Measurements from ENCODE around the gene HAGHL.
"Not testable (repeated sequence)": the region's sequence is repeated elsewhere in the genome, so short reads cannot be mapped to it uniquely, and the experiment has no call there.

HAGHL gene

DNA sequence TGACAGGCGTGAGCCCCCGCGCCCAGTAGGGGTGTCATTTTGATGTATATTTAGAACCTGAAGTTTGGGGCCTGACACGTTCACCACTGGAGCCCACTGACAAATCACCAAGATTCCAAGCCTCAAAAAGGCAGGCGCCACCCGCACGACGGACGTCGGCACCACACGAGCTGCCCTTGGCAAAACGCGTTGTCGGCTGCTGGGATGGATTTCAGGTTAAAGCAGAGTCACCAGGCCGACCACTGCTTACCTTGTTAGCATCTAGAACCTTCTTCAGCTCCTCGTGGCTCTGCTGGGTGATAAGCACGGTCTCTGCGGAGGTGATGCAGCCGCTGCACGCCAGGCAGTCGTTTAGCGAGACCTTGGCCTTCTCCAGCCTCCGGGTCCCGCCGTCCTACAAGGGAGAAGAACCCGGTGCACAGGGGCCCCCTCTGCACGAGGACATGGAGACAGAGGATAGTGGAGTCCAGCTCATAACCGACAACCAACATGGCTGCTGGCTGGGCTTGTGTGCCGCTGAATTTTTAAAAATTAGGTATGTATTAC is 10.1 kb downstream of the HAGHL start:
- no peak for DNase-seq

DNA sequence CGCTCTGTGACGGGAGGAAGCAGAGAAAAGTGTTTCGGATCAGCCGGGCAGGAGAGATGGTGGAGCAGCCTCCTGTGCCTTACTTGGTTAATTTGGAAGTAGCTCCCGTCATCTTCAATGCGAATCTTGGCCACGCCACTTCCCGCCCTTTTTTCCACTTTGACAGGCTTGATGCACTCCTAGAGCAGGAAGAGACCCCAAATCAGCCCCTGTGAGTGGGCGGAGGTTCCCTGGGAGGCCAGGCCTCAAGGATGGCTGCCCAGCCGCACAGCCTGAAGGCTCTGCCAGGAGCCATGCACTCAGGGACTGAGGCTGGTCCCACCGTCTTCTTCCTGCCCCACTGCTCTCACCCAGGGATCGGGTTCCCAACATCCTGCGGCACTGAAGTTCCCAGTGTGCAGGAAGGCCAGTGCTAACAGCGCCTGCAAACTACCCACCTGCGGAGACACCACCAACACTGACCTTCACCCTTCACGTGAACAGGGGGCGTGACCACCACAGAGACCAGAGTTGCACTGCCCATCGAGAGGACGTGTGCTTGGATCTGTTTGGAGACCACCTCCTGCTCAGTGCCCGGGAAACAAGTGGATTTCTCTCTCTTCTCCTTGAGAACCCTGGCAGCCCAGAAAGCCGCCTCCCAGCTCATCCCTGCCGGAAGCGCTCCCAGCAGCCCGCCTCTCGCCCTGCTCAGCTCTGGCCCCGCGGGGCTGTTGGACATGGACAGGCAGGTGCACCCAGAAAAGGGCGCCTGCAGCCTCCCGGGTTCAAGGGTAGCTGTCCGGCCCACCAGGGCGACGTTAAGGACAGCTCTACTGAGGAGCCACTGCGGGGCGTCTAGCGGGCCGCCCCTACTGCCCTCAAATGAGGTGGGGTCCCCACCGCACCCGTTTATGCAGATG is 12.9 kb downstream of the HAGHL start:
- no peak for DNase-seq

DNA sequence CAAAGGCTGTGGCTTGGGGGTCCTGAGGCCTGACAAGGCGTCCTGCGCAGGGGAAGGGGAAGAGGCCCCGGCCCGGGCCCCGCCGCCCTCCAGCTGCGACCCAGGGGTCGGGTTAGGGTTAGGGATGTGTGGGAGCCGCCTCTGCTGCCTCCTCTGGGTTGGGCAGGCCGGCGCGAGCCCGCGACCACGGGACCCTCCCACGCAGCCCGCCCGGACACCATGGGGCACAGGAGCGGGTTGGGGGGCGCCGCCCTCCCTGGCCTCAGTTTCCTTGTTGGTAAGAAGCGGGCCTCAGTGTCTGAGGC is 13.5 kb downstream of the HAGHL start:
- DNase-seq = no peak

DNA sequence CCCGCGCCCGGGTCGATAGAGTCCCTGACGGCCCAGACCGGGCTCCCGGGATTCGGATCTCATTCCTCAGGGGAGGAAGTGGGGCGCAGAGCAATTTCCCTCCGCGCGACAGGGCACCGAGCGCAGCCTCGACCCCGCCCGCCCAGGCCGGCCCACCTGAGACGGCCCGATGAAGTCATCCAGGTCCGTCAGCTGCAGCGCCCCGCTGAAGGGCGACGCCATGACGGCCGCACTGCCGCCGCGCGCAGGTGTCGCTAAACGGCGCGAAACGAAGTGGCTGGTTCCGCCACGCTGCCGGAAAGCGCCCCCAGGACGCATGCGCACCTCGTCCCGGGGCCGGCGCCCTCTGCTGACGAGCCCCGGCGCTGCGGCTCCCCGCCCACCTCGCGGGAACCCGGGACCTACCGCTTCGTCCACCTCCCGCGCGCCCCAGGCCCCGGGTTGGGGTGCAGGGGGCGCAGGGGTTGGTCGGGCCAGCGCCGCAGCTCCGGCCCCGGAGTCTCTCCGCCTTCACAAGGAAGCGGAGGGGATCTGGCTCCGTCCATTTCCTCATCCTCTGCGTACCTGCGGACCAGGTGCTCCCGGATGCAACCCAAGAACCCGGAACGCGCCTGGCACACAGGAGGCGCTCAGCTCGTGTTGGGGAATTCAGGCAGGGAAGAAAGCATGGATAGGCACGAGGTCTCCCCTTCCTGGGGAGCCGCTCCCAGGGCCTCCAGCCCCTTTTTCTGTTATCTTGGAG is 14.0 kb downstream of the HAGHL start, which contains the start of gene CIAO3:
CIAO3 (minus strand) TSS at position 234 of the 742 bp plus-strand sequence; CDS start at position 222, 12 bp downstream.
- peak; percentile 60 for DNase-seq

DNA sequence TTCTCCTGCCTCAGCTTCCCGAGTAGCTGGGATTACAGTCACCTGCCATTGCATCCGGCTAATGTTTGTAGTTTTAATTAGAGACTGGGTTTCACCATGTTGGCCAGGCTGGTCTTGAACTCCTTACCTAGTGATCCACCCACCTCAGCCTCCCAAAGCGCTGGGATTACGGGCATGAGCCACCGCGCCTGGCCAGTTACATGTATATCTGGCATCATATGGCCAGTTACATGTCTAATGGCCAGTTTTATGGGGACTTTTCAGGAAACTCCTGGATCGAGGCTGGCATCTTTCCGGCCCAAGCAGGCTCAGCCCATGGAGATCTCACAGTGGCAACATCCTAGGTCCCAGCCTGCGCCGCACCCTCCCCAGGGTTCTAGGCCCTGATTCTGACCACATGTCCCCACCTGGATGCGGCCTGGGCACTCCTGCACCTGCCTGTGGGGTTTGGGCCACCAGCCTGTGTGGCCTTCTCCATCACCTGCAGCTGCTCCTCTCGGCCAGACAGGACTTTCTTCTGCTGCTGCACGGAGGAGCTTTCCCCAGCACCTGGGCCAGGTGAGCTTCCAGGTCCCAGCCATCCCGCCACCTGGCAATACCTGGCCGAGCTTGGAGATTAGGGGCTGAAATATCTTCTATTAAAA is 15.2 kb downstream of the HAGHL start:
- DNase-seq = no peak

DNA sequence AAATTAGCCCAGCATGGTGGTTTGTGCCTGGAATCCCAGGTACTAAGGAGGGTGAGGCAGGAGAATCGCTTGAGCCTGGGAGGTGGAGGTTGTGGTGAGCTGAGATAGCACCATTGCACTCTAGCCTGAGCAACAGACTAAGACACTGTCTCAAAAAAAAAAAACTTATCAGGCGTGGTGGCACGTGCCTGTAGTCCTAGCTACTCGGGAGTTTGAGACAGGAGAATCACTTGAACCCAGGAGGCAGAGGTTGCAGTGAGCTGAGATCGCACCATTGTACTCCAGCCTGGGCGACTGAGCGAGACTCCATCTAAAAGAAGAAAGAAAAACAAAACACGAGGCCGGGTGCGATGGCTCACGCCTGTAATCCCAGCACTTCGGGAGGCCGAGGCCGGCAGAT is 16.0 kb downstream of the HAGHL start:
- DNase-seq = not testable (repeated sequence)

DNA sequence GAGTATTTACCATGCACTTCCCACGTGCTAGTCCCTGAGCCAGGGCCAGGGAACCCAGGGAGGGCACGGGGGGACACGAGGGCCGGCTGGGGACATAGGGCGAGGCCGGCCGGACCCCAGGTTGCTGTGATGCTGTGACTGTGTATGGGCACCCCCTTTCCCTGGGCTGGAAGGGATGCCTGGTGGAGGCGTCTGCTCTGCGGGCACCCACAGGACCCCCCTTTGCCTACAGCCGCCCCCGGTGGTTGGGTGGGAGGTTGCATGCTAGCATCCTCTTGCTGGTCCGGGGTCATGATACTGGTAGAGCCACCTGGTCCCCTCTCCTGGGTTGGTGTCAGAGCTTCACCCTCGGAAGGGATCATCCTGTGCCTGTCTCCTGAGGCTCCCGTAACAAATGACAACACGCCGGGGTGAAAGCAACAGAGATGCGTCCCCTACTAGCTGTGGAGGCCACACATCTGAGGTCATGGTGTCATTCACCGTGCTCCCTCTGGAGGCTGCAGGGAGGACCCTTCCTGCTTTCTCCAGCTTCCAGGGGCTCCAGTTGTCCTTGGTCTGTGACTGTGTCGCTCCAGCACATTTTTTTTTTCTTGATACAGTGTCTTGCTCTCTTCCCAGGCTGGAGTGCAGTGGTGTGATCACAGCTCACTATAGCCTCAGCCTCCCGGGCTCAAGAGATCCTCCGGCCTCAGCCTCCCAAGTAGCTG is 17.0 kb downstream of the HAGHL start:
- no peak for DNase-seq

DNA sequence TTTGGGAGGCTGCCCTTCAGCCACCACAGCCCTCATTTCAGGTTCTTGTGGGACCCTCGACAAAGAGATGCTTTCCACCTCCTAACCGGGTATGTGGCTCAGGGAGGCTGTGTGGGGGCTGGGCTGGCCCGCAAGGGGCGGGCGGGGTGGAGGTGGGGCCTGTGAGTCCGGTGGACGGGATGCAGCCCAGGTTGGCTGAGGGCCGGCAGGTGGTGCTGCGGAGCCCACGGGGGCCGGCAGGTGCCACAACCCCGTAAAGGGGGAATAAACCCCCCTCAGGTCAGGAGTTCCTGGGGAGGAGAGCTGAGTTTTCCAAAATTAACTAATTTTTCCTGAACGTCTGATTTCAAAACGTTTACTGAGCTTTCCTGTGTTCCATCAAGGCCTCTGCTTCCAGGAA is 18.8 kb downstream of the HAGHL start:
- no peak for DNase-seq

DNA sequence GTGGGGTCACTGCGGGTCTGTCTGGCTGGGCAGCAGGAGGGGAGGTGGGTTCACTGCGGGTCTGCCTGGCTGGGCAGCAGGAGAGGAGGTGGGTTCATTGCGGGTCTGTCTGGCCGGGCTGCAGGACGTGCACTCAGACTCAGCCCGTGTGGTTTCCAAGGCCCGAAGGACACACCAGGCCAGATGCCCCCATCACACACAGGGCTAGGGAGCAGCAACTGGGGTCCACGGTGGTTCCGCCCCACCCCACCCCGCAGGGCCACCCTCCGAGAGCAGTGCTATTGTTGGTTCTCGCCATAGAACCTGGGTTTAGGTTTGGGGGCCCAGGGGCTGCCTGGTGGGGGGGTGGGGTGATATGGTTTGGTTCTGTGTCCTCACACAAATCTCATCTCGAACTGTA is 19.7 kb downstream of the HAGHL start:
- no peak for DNase-seq

DNA sequence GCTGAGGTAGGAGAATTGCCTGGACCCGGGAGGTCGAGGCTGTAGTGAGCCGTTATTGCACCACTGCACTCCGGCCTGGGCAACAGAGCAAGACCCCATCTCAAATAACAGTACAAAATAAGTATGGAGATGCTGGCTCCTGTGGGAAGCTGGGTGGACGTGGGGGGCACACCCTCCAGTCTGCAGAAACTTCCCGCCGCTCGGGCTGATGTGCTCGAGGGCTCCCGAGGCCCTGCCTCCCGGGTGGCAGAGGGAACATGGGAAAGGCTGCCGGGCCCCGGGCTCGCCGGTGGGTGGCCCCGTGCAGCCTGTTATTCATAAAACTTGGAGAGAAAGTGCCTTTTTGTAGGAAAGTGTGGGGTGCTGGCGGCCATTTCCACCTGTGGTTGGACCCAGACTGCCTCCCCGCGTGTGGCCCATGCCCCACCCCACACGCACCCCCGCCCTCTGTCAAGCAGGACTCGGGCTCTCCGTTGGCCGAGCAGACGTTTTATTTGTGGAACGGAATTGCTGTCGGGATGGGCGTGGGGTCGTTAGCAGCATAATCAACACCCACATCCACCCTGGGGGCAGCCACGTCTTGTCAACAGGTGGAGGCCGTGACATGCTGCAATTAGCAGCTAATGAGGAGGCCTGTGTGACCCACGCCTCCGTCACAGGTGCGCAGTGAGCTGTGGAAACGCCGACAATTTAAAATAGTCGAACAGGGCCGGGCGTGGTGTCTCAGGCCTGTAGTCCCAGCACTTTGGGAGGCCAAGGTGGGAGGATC is 21.3 kb downstream of the HAGHL start:
- DNase-seq = no peak

DNA sequence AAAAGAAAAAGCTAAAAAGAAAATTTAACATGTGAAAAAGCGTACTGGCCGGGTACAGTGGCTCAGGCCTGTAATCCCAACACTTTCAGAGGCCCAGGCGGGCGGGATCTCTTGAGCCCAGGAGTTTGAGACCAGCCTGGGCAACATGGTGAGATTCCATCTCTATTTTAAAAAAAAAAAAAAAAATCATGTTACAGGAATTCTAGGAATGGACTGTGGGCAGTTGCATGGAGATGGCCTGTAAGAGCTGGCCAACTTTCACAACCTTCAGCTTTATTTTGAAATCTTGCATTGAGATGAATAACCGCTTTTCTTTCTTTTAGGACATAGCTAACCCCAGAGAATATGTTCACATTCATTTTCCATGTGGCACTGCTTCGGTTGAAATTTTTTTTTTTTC is 22.1 kb downstream of the HAGHL start:
- no peak for DNase-seq

DNA sequence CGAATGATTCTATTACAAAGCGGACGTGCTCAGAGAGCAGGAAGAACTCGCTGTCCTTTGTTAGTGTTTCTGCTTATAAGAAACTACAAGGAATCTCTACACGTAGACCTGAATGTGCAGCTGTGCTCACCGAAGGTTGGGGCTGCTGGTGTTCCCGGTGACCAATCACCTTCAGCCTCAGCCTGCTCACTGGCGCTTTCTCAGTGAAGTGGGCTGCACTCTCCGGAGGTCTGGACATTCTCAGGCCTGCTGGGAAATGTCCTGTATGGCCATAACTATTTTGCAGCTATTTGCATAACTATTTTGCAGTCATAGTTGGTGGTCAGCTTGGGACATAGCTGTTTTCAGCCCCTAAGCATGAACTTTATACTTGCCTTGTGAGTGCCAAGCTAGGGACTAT is 23.6 kb downstream of the HAGHL start:
- DNase-seq = no peak

DNA sequence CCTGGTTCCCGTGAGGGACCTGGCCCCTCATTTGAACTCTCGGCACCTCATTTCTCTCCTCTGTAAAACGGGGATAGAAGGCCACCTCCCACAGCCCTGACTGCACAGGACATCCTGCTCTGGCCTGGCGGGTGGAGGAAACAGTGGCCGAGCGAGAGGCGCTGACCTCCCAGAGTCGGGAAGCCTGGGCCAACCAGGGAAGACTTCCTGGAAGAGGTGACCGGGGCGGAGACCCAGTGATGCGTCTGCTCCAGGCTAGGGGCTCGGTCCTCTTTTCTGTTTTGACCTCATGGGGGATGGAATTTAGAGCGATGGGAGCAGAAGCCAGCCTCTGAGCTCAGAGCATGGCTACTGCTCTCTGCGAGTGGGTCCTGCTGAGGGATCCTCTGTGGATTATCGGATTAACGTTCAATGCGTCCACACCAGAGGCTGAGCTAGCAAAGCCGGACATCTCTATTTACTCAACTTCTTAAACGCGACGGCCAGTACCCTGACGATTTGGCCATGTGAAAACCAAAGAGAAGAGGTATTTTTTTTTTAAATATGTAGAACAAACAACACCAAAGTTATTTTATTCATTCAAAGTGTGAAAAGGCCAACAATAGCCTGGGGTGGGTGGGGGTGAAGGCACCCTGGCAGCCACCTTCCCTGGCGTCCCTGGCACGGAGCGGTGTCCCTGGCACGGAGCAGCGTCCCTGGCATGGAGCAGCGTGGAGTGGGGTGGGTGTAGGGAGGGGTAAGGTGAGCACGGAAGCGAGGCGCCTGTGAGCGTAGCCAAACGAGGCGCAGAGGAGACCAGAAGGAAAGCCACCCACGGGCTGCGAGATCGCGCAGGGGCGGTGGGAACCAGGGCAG is 24.5 kb downstream of the HAGHL start:
- DNase-seq = no peak

DNA sequence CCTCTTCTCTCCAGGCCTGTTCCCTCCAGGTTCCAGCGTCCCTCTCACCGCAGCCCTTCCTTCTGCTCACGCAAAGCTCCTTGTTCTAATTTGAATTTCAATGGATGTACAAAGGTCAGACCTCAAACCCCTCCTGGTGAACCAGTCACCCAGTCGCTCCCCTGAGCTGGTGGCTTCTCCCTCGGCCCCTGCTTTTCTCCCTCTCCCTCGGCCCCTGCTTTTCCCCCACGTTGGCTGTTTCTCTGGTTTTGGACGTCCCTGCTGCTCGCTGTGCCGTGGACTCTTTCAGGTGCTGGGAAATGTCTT is 25.1 kb downstream of the HAGHL start:
- no peak for DNase-seq

DNA sequence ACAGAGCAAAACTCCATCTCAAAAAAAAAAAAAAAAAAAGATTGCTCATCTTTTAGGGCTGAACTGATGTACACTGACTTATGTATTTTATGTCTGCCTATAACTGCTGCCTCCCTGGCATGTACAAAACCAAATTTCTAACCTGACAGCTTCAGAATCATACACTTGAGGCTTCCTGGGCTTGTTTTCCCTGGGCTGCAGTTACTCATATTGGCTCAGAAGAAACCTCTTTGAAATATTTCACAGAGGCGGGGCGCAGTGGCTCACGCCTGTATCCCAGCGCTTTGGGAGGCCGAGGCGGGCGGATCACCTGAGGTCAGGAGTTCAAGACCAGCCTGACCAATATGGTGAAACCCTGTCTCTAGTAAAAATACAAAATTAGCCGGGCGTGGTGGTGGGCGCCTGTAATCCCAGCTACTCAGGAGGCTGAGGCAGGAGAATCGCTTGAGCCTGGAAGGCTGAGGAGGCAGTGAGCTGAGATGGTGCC is 27.3 kb downstream of the HAGHL start:
- DNase-seq = not testable (repeated sequence)

DNA sequence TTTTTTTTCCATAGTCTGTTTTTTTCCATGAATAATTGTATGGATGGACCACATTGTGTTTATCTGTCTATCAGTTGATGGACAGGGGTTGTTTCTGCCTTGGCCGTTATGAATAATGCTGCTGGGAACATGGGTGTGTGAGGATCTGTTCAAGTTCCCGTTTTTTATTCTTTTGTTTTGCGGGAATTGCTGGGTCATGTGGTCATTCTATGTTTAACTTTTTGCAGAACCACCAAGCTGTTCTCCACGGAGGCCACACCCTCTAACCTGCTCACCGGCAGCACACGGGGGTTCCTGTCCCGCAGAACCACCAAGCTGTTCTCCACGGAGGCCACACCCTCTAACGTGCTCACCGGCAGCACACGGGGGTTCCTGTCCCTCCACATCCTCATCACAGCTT is 27.8 kb downstream of the HAGHL start:
- DNase-seq = no peak

DNA sequence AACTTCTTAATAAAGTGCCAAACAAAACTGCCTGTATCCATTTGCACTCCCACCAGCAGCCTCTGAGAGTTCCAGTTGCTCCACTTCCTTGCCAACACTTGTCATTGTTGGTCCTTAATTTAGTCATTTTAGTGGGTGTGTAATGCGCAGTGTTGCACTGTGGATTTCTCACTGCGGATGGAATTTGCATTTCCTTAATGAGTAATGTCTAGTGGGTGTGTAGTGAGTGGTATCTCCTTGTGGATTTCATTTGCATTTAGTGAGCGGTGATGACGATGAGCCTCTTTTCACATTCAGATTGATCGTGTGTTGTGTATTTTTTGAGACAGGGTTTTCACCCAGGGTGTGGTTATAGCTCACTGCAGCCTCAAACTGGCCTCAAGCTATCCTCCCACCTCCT is 29.5 kb downstream of the HAGHL start:
- no peak for DNase-seq

DNA sequence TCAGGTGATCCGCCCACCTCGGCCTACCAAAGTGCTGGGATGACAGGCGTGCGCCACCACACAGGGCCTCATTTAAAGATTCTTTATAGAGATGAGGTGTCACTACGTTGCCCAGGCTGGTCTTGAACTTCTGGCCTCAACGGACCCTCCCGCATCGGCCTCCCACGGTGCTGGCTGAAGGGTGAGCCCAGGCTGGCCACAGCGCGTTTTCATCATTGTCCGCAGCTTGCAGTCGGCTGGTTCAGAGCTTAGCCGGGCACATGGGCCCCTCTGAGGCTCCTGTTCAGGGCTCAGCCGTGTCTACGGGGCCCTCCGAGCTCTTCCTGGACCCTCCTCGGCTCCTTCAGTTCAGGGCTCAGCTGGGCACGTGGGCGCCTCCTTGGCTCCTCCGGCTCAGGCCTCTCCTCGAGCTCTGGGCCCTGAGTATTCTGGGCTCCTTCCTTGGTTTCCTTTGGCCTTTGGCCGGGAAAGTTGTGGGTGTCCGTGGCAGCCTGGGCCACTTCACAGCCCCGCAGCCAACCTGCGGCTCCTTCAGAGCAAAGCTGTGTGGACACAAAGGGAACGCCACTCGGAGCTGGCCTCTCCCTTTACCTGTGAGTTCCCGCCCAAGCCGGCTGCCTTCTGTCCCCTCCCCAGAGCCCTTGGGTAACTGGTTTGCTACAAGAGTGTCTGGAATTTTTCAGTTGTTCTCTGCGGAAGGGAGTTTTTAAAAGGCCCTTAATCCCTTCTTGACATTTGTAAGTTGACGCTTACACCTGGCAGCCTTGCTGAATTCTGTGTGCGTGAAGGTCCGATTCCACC is 32.4 kb downstream of the HAGHL start:
- DNase-seq = no peak

DNA sequence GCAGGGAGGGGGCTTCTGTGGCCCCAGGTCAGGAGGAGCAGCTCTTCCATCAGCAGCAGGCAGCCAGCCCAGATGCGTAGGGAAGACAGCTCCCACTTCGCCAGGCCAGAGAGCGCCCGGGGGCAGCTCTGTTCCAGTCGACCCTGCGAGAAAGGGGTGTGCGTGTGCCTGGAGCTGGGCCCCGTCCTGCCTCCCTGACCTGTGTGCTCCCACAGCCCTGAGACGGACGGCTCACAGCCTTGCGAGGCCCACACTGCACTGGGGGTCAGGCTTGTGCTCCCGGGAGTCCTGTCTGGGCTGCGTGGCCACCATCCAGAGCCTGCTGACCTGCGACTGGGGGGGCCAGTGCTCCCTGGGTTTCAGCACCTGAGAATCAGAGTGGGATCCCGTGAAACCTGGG is 33.2 kb downstream of the HAGHL start:
- DNase-seq = no peak
